Astrocyte (in vitro differentiated cells and primary cell): ENCODE results near the gene MEG3. TPM values are rescaled to one million over a fixed set of nuclear protein-coding genes. Genes with fewer than 3 reads are reported as not detected.

Experiments
- DNase-seq: peaks from one replicate; pipeline ENCODE4 v3.0.0-alpha.2; 2010; ENCODE audit warnings: low read depth
- FAIRE-seq: peaks from 2 replicates; lab custom pipeline; 2011; peaks lifted over from hg19 to GRCh38; lab: Jason Lieb, UNC
- H2AFZ ChIP-seq: 2 replicates; pipeline ENCODE4 v1.6.0; 2012; ENCODE audit warnings: low read depth, low read length, inconsistent platforms
- H3K27ac ChIP-seq: 2 replicates; pipeline ENCODE4 v1.5.1; 2011; ENCODE audit warnings: low read depth, low read length, inconsistent platforms
- H3K27me3 ChIP-seq: 2 replicates; pipeline ENCODE4 v1.6.0; 2011; ENCODE audit warnings: low read length, inconsistent platforms; ENCODE audit not compliant: insufficient read depth
- H3K36me3 ChIP-seq: 2 replicates; pipeline ENCODE4 v1.5.1; 2011; ENCODE audit warnings: low read length, inconsistent platforms; ENCODE audit not compliant: insufficient read depth
- H3K4me1 ChIP-seq: 2 replicates; pipeline ENCODE4 v1.5.1; 2011; ENCODE audit warnings: low read length, inconsistent platforms; ENCODE audit not compliant: insufficient read depth
- H3K4me2 ChIP-seq: 2 replicates; pipeline ENCODE4 v1.6.0; 2012; ENCODE audit warnings: low read length, inconsistent platforms
- H3K4me3 ChIP-seq: 2 replicates; pipeline ENCODE4 v1.5.1; 2011; ENCODE audit warnings: low read depth, mild to moderate bottlenecking, low read length, inconsistent platforms; ENCODE audit not compliant: insufficient read depth
- H3K79me2 ChIP-seq: 2 replicates; pipeline ENCODE4 v1.6.0; 2012; ENCODE audit warnings: mild to moderate bottlenecking, low read length, inconsistent platforms; ENCODE audit not compliant: insufficient read depth
- H3K9ac ChIP-seq: 2 replicates; pipeline ENCODE4 v1.6.0; 2012; ENCODE audit warnings: mild to moderate bottlenecking, low read length, inconsistent platforms
- H3K9me3 ChIP-seq: 2 replicates; pipeline ENCODE4 v1.5.1; 2012; ENCODE audit warnings: low read depth, mild to moderate bottlenecking, low read length, inconsistent platforms; ENCODE audit not compliant: insufficient read depth
- H4K20me1 ChIP-seq: 2 replicates; pipeline ENCODE4 v1.6.0; 2012; ENCODE audit warnings: low read length, inconsistent platforms; ENCODE audit not compliant: insufficient read depth
- H3K27ac Mint-ChIP-seq: one replicate; pipeline ENCODE4 v1.8.0; 2021; ENCODE audit warnings: mild to moderate bottlenecking, mixed read lengths; ENCODE audit not compliant: unreplicated experiment
- H3K27me3 Mint-ChIP-seq: one replicate; pipeline ENCODE4 v1.8.0; 2021; ENCODE audit warnings: low read depth, mixed read lengths; ENCODE audit not compliant: unreplicated experiment
- H3K36me3 Mint-ChIP-seq: one replicate; pipeline ENCODE4 v1.8.0; 2021; ENCODE audit warnings: low read depth, mixed read lengths; ENCODE audit not compliant: unreplicated experiment
- H3K4me1 Mint-ChIP-seq: one replicate; pipeline ENCODE4 v1.8.0; 2021; ENCODE audit warnings: low read depth, mixed read lengths; ENCODE audit not compliant: unreplicated experiment
- H3K4me3 Mint-ChIP-seq: one replicate; pipeline ENCODE4 v1.8.0; 2021; ENCODE audit warnings: mild to moderate bottlenecking, moderate library complexity, mixed read lengths; ENCODE audit not compliant: unreplicated experiment
- H3K9me3 Mint-ChIP-seq: one replicate; pipeline ENCODE4 v1.8.0; 2021; ENCODE audit warnings: mild to moderate bottlenecking, mixed read lengths; ENCODE audit not compliant: unreplicated experiment
- EZH2 ChIP-seq: IDR thresholded peaks from 2 replicates; pipeline ENCODE4 v1.6.1; 2012; ENCODE audit warnings: mild to moderate bottlenecking, low read length, inconsistent platforms; ENCODE audit not compliant: insufficient read depth
- total RNA-seq: library from RNA; stranded (reverse); gene quantifications from 2 replicates; pipeline ENCODE4 v1.2.1, GENCODE V29; 2021
- TF ChIP-seq, protein P1 (sequence below): IDR thresholded peaks from 2 replicates; pipeline ENCODE4 v1.5.1; 2011; ENCODE audit warnings: low read depth, mild to moderate bottlenecking, inconsistent platforms, low read length, moderate library complexity; ENCODE audit not compliant: insufficient read depth

MEG3 gene
- total RNA-seq, 1 donor from 2014 or later, result not detected

DNA sequence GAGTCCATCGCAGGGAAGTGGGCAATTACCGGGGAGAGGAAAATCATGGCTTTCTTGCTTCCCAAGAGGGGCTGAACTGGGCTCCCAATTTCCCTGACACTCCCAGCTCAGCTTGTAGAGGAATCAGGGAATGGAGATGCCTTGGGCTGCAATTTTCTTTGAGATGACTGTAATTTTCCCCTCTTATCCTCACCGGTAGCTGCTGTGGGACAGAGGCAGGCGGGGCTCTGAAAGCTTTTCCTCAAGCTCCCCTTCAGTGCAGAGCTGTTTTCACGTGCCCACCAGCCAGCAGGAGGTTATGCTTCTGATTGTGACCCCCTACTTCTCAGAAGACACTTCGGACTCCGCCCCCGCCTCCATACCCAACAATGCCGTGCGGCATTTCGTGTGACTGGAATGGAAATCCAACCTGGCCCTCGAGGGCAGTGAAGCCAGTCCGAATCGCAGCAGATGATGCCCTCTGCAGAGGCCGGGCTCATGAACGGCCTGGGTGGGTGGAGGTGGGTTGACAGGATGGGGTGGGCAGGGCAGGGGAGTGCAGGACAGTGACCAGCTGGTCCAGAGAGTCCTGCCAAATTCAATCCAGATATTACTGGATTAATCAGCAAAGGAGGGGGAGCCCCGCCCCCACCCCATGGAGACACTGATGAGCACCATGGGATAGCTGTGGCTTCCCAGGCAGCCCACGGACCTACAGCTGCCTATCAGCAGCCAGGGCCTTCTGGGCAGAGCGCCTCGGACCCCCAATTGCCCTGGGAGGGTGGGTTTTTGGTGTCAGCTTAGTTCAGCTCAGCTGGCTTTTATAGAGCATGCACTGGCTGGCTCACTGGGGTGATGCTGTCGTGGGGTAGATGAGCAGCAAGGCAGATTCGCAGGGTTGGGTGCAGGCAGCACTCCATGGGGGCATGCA, 40.0 kb downstream of the MEG3 start:
- Mint-ChIP-seq H3K4me1 (no peaks in the 10 kb centered on the region), H3K27ac (peak overlapping the region; percentile 62), H3K36me3 (no peaks in the 10 kb centered on the region), H3K27me3 (peaks cover 35% of the 10 kb centered on the region), H3K4me3 (no peak overlapping the region), H3K9me3 (peaks cover 4% of the 10 kb centered on the region)
- no peak overlapping the region for H3K4me3 ChIP-seq
- H3K27me3 ChIP-seq, result no peaks in the 10 kb centered on the region
- peaks cover 15% of the 10 kb centered on the region for H3K36me3 ChIP-seq
- no peak overlapping the region for H3K9ac ChIP-seq
- peaks cover 5% of the 10 kb centered on the region for H3K4me1 ChIP-seq
- FAIRE-seq, result no peak
- no peak for DNase-seq
- H3K79me2 ChIP-seq, result peaks cover 56% of the 10 kb centered on the region
- H2AFZ ChIP-seq, result no peak overlapping the region
- no peak overlapping the region for H3K27ac ChIP-seq
- peaks cover 76% of the 10 kb centered on the region for H4K20me1 ChIP-seq
- TF ChIP-seq EZH2, result no peak
- TF ChIP-seq, protein P1, sequence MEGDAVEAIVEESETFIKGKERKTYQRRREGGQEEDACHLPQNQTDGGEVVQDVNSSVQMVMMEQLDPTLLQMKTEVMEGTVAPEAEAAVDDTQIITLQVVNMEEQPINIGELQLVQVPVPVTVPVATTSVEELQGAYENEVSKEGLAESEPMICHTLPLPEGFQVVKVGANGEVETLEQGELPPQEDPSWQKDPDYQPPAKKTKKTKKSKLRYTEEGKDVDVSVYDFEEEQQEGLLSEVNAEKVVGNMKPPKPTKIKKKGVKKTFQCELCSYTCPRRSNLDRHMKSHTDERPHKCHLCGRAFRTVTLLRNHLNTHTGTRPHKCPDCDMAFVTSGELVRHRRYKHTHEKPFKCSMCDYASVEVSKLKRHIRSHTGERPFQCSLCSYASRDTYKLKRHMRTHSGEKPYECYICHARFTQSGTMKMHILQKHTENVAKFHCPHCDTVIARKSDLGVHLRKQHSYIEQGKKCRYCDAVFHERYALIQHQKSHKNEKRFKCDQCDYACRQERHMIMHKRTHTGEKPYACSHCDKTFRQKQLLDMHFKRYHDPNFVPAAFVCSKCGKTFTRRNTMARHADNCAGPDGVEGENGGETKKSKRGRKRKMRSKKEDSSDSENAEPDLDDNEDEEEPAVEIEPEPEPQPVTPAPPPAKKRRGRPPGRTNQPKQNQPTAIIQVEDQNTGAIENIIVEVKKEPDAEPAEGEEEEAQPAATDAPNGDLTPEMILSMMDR, result no peak
- no peak overlapping the region for H3K4me2 ChIP-seq
- H3K9me3 ChIP-seq, result no peaks in the 10 kb centered on the region

DNA sequence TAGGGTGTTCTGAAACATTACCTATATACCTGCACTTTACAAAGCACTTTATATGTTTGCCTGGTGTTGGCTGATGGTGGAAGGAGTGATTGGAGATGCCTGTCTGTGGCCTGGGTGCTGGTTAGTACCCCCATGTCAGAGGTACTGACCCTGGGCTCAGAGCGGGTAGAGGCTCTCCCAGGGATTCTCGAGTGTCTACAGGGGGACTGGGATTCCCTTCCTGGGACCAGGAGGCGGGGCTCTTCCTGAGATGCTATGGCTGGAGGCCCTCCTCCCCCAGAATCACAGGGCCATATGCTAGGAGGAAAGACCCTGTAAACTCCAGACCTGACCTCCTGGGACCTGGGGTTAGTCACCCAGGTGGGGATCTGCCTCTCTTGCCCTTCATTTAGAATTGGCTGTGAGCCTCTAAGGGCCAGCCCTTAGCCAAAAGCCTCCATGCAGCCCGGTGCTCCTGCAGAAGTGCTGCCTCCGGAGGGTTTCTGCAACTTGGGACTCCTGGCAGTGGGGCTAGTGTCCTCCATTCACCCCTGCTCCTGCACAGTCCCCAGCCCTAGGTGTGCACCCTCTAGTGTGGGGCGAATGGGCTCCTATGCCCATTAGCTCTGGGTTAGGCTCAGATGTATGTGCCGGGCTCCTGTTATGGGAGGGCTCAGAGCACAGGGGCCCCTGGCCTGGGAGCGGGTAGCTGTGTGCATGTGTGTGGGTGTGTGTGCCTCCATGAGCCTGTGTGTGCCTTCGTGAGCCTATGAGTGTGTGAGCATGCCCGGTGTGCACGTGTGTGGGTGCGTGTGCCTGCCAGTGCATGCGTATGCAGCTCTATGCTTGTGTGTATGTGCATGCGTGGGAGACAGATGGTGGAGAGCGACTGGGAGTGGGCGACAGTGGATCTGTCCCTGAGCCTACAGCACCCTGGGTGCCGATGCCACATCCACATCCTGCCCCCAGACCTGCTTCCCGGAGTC, 41.0 kb downstream of the MEG3 start:
- H3K4me1 ChIP-seq, result peaks cover 5% of the 10 kb centered on the region
- H3K9ac ChIP-seq, result no peak overlapping the region
- Mint-ChIP-seq H3K27me3 (peaks cover 44% of the 10 kb centered on the region), H3K9me3 (peaks cover 11% of the 10 kb centered on the region), H3K36me3 (no peaks in the 10 kb centered on the region), H3K27ac (no peak overlapping the region), H3K4me3 (no peak overlapping the region), H3K4me1 (no peaks in the 10 kb centered on the region)
- peaks cover 15% of the 10 kb centered on the region for H3K36me3 ChIP-seq
- H3K79me2 ChIP-seq, result peaks cover 48% of the 10 kb centered on the region
- no peak for FAIRE-seq
- no peak overlapping the region for H3K27ac ChIP-seq
- no peak overlapping the region for H3K4me3 ChIP-seq
- no peak for TF ChIP-seq EZH2
- TF ChIP-seq, protein P1, result no peak
- H3K4me2 ChIP-seq, result no peak overlapping the region
- H4K20me1 ChIP-seq, result peaks cover 75% of the 10 kb centered on the region
- no peak overlapping the region for H2AFZ ChIP-seq
- DNase-seq, result no peak
- no peaks in the 10 kb centered on the region for H3K27me3 ChIP-seq
- H3K9me3 ChIP-seq, result no peaks in the 10 kb centered on the region
